ENCODE measurements around the gene RNF31.
A peak's percentile ranks its signal among the peaks of the same experiment; 100 is the strongest.

The RNF31 gene

GRCh38 chr14:24135834-24136683, 11.2 kb upstream of the RNF31 start, which contains the start of gene PSME1:
PSME1 (plus strand) TSS chr14:24136194; CDS start chr14:24136263, 69 bp downstream.
- H3K4me3 ChIP-seq (ENCODE audit: low read depth, low read length), result peak within 1 kb of the TSS; percentile 89
- TF ChIP-seq, protein P1, sequence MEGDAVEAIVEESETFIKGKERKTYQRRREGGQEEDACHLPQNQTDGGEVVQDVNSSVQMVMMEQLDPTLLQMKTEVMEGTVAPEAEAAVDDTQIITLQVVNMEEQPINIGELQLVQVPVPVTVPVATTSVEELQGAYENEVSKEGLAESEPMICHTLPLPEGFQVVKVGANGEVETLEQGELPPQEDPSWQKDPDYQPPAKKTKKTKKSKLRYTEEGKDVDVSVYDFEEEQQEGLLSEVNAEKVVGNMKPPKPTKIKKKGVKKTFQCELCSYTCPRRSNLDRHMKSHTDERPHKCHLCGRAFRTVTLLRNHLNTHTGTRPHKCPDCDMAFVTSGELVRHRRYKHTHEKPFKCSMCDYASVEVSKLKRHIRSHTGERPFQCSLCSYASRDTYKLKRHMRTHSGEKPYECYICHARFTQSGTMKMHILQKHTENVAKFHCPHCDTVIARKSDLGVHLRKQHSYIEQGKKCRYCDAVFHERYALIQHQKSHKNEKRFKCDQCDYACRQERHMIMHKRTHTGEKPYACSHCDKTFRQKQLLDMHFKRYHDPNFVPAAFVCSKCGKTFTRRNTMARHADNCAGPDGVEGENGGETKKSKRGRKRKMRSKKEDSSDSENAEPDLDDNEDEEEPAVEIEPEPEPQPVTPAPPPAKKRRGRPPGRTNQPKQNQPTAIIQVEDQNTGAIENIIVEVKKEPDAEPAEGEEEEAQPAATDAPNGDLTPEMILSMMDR (IDR thresholded peaks at IDR 0.05; ENCODE audit: low read depth, low read length), result no peak

DNA sequence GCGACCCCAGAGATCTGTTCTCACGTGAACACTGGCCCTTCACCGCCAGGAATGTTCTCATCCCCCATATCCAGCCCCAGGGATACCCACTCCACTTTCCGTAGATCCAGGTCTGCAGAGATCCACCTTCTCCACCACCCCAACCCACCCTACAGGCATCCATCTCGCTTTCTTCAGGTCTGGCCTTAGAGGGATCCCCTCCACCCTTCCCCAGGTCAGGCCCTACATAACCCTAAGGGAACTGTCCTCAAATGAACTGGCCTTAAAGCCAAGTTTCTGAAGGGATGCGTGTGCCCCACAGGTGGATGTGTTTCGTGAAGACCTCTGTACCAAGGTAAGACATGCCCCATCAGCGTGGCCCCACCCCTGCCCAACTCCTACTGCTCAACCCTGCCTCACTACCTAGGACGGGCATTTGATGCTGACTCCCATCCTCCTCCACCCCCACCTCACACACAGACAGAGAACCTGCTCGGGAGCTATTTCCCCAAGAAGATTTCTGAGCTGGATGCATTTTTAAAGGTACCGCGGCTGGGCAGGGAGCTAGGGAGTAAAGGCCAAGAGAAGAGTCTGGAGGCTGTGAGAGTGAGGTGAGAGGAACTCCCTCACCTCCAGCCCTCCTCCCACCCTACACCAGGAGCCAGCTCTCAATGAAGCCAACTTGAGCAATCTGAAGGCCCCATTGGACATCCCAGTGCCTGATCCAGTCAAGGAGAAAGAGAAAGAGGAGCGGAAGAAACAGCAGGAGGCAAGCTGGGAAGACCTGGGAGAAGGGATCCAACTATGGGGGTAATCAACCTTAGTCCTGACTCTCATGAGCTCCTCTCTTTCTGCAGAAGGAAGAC, 10.4 kb upstream of the RNF31 start:
- H3K4me3 ChIP-seq (ENCODE audit: low read depth, low read length), result peak overlapping the region; percentile 89
- TF ChIP-seq, protein P1 (IDR thresholded peaks at IDR 0.05; ENCODE audit: low read depth, low read length), result no peak

GRCh38 chr14:24137529-24138395, 9.5 kb upstream of the RNF31 start:
- H3K4me3 ChIP-seq (ENCODE audit: low read depth, low read length), result no peak overlapping the region; the same call in 1 of the 2 replicates
- TF ChIP-seq, protein P1 (IDR thresholded peaks at IDR 0.05; ENCODE audit: low read depth, low read length), result no peak

DNA sequence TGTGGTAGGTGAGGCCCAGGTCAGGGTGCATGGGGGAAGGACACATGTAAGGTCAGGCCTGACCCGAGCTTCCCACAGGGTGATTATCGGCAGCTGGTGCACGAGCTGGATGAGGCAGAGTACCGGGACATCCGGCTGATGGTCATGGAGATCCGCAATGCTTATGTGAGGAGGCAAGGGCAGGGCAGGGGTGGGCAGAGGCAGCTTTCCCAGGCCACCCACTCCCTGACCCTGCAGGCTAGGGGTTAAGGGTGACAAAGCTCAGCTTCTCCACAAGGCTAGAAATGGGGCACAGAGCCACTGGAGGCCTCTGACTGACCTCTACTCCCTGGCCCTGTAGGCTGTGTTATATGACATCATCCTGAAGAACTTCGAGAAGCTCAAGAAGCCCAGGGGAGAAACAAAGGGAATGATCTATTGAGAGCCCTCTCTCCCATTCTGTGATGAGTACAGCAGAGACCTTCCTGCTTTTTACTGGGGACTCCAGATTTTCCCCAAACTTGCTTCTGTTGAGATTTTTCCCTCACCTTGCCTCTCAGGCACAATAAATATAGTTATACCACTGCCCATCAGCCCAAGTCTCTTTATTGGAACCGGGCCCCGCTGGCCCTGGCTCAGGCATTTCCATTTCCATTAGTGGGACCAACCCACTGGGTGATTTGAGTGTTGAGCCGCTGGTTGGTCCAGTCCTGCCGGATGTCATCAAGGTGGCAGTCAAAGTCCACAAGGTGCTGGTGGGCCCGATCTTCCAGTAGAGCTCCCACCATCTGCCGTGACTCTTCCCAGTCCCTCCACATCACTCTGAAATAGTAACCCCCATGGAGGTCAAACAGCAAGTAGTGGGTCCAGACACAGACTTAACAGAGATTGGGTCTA, 8.7 kb upstream of the RNF31 start:
- H3K4me3 ChIP-seq (ENCODE audit: low read depth, low read length), result no peak overlapping the region
- TF ChIP-seq, protein P1 (IDR thresholded peaks at IDR 0.05; ENCODE audit: low read depth, low read length), result no peak

- H3K4me3 ChIP-seq (ENCODE audit: low read depth, low read length), result peak overlapping the region; percentile 73; the same call in 1 of the 2 replicates
- TF ChIP-seq, protein P1 (IDR thresholded peaks at IDR 0.05; ENCODE audit: low read depth, low read length), result no peak
Observed at GRCh38 chr14:24139272-24139934, 7.9 kb upstream of the RNF31 start.
